Stimulated activated CD8-positive, alpha-beta memory T cell treated with anti-CD3 and anti-CD28 coated beads, Interleukin-15, amount 100 ng/mL, for 1 hour (primary cell): ENCODE measurements around the gene NAT10.

Experiments
- DNase-seq: peaks from one replicate; pipeline ENCODE4 v3.0.0-alpha.2; 2020; ENCODE audit warnings: low read depth

Gene NAT10

GRCh38 chr11:34111722-34112270 is 6.4 kb downstream of the NAT10 start:
- no peak for DNase-seq

DNA sequence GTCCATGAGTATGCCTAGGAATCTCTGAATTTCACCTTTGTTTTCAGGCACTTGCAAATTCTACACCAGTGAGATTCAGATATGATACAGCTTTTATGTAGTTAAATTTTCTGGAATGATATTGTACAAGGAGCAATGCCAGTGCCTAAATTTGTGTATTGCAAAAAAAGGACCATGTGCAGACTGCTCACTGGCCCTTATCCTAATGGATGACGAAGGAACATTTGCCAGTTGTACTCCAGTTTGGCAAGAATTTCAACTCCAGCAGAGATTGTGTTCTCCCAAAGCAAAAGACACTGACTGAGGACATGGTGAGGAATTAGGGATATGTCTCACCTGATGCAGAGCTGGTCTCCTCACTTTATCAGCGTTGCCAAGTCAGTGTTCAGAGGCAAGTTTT is 8.6 kb downstream of the NAT10 start:
- no peak for DNase-seq

GRCh38 chr11:34114471-34114870 is 9.0 kb downstream of the NAT10 start:
- DNase-seq: no peak

GRCh38 chr11:34120651-34121050 is 15.2 kb downstream of the NAT10 start:
- no peak for DNase-seq

DNA sequence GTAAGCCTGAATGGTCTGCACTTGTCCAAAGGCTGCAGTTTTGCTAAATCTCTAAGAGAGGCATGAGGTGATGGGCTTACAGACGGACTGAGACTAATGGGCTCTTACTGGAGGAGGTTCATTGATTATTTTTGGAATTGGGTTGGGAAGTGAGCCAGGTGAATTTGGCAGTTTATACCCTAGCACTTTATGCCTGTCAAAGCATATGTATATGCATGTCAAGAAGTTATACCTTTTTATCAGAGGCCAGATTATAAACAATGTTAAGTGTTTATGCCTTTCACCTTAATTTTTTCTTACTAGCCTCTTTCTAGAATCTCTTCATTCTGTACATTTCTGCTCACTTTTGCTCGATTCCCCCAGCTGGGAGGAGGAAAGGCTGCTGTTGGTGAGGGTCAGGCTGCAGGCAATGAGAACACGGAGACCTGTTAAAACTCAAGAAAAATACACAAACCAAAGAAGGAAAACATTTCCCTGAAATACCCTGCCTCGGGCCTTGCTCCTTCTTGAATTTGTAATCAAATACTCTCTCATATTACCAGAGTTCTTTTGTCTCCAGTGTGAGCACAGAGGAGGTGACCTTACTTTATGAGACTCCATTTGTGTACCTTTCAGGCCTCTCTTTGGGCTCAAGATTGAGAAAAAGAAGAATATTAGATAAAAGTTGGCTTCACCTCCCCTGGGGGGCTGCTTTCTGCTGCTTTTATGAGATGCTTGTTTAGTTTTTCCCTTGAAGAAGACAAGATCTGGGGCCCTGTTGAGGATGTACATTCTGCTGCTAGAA is 19.6 kb downstream of the NAT10 start:
- DNase-seq: no peak

GRCh38 chr11:34126959-34127848 is 21.8 kb downstream of the NAT10 start:
- DNase-seq: no peak

GRCh38 chr11:34128824-34129223 is 23.4 kb downstream of the NAT10 start:
- DNase-seq: no peak

DNA sequence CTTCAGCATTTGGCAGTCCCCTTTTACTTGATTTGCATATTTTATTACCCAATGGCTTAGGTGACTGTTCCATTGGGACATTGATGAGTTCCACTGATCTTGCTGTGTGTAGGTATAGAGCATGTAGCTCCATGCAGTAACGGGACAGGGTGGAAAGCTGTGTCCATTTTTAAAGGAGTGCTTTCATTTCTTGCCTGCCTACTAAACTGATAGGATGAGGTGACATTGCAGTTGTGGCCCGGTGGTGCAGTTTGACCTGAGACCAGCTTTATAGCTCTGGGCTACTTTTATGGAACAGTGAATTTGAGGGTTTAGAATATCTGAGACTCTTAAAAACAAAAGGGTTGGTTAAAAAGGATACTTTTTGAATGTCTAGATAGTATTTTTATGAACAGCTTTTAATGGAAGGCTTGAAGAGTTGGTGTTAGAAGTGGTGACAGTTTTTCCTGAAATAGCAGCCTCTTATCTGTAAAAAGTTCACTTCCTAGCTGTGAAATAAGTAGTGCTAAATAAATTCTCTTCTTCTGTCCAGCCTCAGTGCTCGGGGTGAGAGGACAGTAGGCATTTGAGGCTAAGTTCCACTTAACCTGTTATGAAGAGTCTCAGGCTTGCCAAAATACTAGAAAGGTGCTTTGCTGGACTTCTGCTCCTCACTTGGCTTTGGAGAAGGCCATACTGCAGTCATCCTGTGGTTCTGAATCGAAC is 27.0 kb downstream of the NAT10 start:
- DNase-seq: no peak

DNA sequence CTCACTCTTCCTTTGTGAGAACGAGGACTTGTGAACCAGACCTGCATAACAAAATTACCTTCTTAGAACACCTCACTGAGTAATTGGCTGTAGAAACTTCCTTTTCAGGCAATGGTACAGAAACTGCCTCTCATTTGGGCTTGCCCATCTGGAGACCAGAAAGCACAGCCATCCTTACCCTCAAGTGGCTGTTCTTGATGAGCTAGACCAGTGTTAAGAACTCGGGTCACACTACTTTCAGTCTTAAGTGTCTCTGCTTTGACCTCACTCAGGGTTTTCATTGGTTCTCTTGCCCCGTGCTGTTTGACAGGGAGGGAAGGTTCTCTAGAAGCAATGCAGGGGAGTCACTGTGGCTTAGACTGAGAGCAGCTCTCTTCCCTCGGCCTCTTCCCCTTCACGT is 29.3 kb downstream of the NAT10 start:
- no peak for DNase-seq

DNA sequence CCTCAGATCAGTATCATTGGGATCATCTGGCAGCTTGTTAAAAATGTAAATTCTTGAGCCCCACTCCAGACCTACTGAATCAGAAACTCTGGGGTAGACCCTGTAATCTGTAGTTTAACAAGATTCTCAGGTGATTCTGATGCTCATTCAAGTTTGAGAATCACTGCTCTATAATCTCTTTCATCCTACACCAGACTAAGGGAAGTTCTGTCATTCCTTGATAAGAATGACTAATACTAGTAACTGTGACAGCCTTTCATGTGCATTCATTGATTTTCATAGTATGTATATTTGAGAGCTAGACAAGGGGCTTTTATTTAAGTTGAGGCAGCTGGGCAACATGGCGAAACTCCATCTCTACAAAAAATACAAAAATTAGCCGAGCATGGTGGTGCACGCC is 30.0 kb downstream of the NAT10 start:
- DNase-seq: no peak

DNA sequence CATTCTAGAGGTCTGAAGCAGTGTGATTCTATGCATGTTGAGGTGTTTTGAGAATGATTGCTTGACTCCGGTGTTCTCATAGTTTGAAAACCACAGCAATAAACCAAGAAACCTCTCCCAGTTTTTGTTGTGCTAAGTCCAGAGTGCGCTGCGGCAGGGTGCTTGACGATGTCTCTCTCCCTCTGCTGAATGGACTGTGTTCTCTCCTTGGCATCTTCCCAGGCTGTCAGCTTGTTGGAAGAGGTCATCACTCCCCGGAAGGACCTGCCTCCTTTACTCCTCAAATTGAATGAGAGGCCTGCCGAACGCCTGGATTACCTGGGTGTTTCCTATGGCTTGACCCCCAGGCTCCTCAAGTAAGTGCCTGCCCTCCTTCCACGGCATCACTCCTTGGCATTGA is 31.0 kb downstream of the NAT10 start:
- DNase-seq: no peak

DNA sequence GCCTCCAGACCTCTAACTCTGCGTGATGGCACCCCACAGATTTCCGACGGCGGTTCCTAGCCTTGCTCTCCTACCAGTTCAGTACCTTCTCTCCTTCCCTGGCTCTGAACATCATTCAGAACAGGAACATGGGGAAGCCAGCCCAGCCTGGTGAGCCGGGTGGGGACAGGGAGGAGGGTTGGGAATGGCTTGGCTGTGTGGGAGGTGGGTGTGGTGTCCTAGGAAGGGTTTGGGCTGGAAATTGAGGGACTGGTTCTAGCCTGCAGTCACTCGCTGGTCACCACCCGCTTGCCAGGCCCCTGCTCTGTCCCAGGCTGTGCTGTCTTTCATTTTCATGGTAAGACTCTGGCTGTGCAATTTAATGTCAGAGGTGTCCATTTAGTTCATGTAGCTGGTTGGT is 33.9 kb downstream of the NAT10 start:
- DNase-seq: no peak

GRCh38 chr11:34140149-34140548 is 34.7 kb downstream of the NAT10 start:
- DNase-seq: no peak

- no peak for DNase-seq
Observed at GRCh38 chr11:34143048-34143447, 37.6 kb downstream of the NAT10 start.

DNA sequence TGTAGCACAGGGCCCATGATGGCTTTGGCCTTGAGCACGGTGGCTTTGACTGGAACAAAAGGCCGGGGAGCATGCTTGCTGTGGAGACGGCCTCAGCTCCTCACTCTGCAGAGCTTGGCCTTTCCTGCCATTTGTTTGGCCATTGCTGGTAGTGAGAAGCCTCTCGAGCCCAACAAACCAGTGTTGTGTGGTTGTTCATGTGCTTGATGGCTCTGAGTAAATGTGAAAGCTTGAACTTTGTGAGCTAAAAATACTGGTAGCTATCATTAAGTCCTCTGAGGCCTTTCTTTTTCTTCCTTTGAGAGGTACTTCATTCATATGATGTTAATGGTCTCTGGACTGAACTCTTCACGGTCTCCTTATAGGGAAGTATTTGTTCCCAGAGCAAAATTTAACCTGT is 39.6 kb downstream of the NAT10 start:
- DNase-seq: no peak

DNA sequence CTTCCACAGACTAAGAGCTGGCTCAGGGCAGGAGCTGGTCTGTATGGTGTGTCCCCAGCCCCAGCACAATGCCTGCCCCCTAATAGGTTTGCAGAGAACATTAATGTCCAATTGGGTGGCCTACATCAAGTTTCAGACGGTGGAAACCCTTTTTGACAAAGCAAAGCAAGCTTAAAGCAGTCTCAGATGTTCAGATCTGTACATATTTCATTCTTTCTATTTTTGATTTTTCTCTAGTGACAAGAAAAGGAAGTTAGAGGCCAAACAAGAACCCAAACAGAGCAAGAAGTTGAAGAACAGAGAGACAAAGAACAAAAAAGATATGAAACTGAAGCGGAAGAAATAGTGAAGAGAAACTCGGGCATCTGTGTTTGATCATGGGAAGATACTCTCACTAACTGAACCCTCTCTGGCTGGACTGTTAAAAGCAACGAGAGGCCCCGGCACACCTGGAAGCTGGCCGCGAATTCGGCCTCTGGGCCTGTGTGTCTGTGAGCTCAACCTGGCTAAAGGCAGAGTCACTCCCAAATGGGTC is 40.5 kb downstream of the NAT10 start:
- no peak for DNase-seq

DNA sequence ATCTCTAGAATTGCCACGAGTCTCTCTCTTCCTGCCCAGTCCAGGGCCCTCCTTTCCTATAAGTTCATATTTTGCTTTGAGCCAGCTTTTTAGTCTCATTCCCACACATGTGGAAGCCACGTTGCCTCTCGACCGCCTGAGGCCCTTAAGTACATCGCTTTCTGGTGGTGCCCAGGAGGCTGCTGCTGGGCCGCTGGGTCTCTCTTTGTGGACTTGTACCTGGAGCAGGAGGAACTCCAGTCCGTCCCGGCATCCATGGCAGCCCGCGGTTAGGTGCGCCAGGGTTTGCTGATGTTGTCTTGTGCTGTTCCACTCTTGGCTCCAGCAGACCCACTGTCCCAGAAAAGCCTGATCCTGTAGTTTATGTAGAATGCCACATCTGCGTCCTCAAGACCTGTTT is 41.0 kb downstream of the NAT10 start:
- DNase-seq: no peak

DNA sequence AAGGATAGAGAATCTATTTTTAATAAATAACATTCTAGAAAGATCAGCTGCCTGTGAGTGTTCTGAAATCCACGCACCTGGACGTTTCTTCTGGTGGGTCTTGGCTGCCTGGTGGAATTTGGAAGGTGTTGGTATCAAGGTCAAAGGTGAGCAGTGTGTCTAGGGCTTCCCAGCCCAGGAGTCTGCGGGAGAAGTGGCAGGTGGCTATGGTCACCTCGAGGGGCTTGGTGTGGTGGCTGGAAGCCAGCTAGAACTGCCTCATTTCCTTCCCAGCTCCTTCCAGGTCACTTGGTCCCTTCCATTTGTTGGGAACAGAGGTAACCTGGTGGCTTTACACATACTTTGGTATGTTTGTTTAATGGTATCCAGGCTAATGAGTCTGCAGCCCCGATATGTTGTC is 41.4 kb downstream of the NAT10 start:
- DNase-seq: no peak

DNA sequence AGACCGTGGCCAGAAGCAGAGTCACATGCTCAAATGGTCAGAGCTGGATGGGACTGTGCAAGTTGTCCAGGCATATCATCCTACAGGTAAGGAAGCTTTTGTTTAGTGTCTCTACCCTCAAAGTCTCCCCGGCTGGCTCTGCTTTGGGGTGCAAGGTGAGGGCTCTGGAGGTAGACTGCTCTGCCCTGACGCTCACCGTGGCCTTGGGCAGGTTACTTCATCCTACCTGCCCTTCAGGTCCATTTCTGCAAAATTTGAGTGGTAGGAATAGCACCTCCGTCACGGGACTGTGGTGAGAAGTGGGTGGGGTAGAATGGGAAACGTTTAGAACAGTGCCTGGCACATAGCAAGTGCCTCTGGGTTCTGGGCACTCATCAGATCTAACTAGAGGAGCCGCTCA is 42.2 kb downstream of the NAT10 start:
- DNase-seq: no peak

- DNase-seq: no peak
Observed at GRCh38 chr11:34148504-34149165, 43.2 kb downstream of the NAT10 start.

DNA sequence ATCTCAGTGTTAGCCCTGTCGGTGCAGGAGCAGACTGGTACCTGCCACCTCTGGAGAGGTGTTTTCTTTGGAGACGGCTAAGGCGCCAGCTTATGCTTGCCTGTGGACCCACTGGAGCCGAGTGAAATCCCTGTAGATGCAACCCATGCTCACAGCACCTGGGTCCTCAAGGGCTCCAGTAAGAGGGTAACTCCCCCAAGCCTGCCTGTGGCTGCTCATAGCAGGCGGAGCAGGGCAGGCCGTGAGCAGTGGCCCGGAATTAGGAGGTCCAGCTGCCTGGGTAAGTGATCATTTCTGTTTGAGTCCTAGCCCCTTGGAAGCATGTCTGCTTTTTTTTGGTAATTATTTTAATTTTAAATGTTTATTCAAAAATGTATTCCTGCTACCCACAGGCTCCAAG is 43.8 kb downstream of the NAT10 start:
- DNase-seq: no peak

GRCh38 chr11:34149786-34150185 is 44.4 kb downstream of the NAT10 start:
- DNase-seq: no peak
